ENCODE data around the gene FBXL15. TPM values are rescaled to one million over a fixed set of nuclear protein-coding genes. Genes with fewer than 3 reads are reported as not detected.

The FBXL15 gene
- total and polyA plus RNA-seq, 9 of the 15 experiments (the other 6 are each of a cell fraction or from before 2014, with no cell fraction given), result 0.08 to 25.9 (median 3.5) TPM

DNA sequence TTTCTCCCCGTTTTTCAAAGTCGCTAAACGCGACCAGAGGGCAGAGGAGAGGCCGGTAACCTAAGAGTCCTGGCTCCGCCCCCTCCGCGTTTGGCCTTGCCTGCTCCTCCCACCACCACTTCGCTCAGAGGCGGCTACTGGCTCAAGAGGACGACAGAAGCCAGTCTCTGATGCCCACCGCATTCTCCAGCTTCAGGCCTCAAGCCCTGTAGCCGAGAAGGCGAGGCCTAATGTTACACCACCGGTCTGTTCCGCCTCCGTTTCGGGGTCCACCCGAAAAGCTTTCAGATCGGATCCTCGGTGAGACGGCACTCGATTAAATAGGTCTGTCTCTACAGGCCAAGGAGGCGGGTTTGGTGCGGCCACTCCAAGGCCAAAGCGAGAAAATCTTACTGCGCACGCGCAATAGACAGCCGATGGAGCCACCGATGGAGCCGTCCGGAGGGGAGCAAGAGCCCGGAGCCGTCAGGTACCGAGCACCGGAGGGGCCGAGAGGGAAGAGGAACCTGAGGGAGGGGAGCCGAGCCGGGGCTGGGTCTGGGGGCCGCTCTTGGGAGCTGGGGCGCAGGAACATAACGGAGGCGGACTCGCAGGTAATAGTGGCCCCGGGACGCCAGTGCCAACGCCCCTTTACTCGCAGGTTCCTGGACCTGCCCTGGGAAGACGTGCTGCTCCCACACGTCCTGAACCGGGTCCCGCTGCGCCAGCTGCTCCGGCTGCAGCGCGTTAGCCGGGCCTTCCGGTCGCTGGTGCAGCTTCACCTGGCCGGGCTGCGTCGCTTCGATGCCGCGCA is at the start of gene FBXL15 (continued):
- TF ChIP-seq ZNF408 (CRISPR knock-in tag; IDR thresholded peaks at IDR 0.05; ENCODE audit: low read depth) (no peak), RHOXF2B (CRISPR knock-in tag; conservative IDR thresholded peaks at IDR 0.05) (no peak), TAF7 (tag; IDR thresholded peaks at IDR 0.05) (no peak), NR2C1 (IDR thresholded peaks at IDR 0.05) (no peak), NR2C1 (tag; IDR thresholded peaks at IDR 0.05) (peak; percentile 65), HMG20A (CRISPR knock-in tag; conservative IDR thresholded peaks at IDR 0.05) (no peak), ARHGAP35 (IDR thresholded peaks at IDR 0.05; ENCODE audit: partially characterized antibody) (no peak), ILK (tag; IDR thresholded peaks at IDR 0.05; ENCODE audit: borderline replicate concordance, low read depth) (no peak), ETV1 (tag; conservative IDR thresholded peaks at IDR 0.05; ENCODE audit: low read depth) (0 out of 2 replicates have a peak, but pooled peaks have one; percentile 50), ZC3H11A (IDR thresholded peaks at IDR 0.05; ENCODE audit: low read depth, low read length) (no peak), BRF1 (IDR thresholded peaks at IDR 0.05; ENCODE audit: borderline replicate concordance, extremely low read depth, insufficient read length) (no peak), SMARCC2 (IDR thresholded peaks at IDR 0.05; ENCODE audit: low read depth) (no peak), SIN3A (IDR thresholded peaks at IDR 0.05; ENCODE audit: borderline replicate concordance in 2 of 2, control insufficient read depth in 1 of 2, low read depth in 2 of 2, low read length in 2 of 2) (peak; percentile 65 to 86; a peak in 3 of 4 replicates)
- TF ChIP-seq, protein P1, sequence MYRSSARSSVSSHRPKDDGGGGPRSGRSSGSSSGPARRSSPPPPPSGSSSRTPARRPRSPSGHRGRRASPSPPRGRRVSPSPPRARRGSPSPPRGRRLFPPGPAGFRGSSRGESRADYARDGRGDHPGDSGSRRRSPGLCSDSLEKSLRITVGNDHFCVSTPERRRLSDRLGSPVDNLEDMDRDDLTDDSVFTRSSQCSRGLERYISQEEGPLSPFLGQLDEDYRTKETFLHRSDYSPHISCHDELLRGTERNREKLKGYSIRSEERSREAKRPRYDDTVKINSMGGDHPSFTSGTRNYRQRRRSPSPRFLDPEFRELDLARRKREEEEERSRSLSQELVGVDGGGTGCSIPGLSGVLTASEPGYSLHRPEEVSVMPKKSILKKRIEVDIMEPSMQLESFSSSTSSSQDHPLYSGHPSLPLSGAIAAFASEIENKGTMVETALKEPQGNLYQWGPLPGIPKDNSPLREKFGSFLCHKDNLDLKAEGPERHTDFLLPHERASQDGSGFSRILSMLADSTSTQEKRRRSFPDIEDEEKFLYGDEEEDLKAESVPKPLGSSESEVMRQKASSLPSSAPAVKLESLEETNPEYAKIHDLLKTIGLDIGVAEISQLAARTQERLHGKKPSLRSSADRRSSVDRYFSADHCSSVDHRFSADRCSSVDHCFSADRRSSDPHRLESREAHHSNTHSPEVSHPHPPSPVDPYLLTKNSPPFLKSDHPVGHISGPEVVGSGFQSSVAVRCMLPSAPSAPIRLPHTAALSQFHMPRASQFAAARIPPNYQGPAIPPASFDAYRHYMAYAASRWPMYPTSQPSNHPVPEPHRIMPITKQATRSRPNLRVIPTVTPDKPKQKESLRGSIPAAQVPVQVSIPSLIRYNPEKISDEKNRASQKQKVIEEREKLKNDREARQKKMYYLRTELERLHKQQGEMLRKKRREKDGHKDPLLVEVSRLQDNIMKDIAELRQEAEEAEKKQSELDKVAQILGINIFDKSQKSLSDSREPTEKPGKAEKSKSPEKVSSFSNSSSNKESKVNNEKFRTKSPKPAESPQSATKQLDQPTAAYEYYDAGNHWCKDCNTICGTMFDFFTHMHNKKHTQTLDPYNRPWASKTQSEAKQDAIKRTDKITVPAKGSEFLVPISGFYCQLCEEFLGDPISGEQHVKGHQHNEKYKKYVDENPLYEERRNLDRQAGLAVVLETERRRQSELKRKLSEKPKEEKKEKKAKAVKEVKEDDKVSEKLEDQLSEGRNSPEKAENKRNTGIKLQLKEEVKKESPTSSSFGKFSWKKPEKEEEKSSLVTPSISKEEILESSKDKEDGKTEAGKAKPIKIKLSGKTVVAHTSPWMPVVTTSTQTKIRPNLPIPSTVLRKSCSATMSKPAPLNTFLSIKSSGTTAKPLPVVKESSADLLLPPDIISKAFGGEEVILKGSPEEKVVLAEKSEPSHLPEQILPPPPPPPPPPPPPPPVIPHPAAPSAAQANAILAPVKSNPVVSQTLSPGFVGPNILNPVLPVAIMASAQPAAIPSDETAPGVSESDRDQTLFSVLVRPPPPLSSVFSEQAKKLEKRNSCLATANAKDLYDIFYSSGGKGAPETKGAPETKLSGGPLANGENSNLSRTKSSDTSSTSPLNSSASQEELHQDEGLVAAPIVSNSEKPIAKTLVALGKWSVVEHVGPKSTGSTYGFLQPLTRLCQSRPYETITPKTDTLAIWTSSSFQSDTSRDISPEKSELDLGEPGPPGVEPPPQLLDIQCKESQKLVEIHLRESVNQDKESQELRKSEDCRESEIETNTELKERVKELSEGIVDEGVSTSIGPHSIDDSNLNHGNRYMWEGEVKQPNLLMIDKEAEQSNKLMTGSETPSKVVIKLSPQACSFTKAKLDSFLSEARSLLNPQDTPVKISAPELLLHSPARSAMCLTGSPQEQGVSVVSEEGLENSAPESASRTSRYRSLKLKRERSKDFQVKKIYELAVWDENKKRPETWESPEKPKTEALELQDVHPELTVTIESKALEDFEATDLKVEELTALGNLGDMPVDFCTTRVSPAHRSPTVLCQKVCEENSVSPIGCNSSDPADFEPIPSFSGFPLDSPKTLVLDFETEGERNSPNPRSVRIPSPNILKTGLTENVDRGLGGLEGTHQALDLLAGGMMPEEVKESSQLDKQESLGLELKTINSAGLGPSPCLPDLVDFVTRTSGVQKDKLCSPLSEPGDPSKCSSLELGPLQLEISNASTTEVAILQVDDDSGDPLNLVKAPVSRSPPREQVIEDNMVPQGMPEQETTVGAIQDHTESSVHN (IDR thresholded peaks at IDR 0.05; ENCODE audit: borderline replicate concordance in 1 of 2, low read depth in 1 of 2), result no peak
